ENCODE data around the gene AHNAK.

DNA sequence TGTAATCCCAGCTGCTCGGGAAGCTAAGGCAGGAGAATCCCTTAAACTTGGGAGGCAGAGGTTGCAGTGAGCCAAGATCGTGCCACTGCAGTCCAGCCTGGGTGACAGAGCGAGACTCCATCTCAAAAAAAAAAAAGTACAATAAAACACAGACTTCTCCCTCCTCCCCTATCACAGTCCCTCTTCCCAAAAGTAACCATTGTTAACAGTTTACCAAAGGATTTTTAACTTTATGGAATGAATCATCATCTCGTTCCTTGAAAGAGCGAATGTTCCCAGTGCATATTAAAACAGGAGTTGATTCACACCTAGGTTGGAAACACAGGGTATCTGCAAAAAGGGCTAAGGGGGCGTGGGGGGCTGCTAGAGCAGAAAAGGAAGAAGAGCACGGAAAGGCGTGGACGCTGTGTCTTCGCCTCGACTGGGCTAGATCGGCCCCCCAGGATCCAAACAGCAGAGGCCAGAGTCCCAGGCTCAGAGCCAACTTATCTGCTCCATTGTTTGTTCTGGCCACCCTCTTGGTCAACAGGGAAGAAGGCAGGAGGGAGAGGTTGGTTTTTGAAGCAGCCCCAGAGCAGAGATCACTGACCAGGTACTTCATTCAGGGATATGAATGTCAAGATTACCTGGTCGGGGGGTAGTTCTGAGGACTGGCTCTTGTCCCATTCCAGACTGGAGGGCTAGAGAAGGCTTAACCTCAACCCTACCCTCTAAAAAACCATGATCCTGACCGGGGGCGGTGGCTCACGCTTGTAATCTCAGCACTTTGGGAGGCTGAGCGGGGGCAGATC, 2.1 kb upstream of the AHNAK start:
- TF ChIP-seq, protein P1, sequence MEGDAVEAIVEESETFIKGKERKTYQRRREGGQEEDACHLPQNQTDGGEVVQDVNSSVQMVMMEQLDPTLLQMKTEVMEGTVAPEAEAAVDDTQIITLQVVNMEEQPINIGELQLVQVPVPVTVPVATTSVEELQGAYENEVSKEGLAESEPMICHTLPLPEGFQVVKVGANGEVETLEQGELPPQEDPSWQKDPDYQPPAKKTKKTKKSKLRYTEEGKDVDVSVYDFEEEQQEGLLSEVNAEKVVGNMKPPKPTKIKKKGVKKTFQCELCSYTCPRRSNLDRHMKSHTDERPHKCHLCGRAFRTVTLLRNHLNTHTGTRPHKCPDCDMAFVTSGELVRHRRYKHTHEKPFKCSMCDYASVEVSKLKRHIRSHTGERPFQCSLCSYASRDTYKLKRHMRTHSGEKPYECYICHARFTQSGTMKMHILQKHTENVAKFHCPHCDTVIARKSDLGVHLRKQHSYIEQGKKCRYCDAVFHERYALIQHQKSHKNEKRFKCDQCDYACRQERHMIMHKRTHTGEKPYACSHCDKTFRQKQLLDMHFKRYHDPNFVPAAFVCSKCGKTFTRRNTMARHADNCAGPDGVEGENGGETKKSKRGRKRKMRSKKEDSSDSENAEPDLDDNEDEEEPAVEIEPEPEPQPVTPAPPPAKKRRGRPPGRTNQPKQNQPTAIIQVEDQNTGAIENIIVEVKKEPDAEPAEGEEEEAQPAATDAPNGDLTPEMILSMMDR (IDR thresholded peaks at IDR 0.05) = no peak
- no peak for TF ChIP-seq MAFK (IDR thresholded peaks at IDR 0.05; ENCODE audit: partially characterized antibody)
- TF ChIP-seq, protein P2, sequence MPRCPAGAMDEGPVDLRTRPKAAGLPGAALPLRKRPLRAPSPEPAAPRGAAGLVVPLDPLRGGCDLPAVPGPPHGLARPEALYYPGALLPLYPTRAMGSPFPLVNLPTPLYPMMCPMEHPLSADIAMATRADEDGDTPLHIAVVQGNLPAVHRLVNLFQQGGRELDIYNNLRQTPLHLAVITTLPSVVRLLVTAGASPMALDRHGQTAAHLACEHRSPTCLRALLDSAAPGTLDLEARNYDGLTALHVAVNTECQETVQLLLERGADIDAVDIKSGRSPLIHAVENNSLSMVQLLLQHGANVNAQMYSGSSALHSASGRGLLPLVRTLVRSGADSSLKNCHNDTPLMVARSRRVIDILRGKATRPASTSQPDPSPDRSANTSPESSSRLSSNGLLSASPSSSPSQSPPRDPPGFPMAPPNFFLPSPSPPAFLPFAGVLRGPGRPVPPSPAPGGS (IDR thresholded peaks at IDR 0.05) = no peak
- TF ChIP-seq, protein P3, sequence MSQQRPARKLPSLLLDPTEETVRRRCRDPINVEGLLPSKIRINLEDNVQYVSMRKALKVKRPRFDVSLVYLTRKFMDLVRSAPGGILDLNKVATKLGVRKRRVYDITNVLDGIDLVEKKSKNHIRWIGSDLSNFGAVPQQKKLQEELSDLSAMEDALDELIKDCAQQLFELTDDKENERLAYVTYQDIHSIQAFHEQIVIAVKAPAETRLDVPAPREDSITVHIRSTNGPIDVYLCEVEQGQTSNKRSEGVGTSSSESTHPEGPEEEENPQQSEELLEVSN (IDR thresholded peaks at IDR 0.05; ENCODE audit: borderline replicate concordance, low read depth) = 0 out of 2 replicates have a peak, but pooled peaks have one; percentile 42
- TF ChIP-seq JUNB (IDR thresholded peaks at IDR 0.05) = no peak
- no peak for TF ChIP-seq RARB (CRISPR knock-in tag; IDR thresholded peaks at IDR 0.05)
- TF ChIP-seq, protein P4, sequence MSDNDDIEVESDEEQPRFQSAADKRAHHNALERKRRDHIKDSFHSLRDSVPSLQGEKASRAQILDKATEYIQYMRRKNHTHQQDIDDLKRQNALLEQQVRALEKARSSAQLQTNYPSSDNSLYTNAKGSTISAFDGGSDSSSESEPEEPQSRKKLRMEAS (IDR thresholded peaks at IDR 0.05) = peak; percentile 76

All from A549 (cell line).